Panc1 (cell line): Measurements from ENCODE around the gene LMBRD1. TPM values are rescaled to one million over a fixed set of nuclear protein-coding genes. Genes with fewer than 3 reads are reported as not detected.

Source experiments
- ATAC-seq: fragments of 200-7000 bp; cut with Tn5 transposase; 2 replicates; pipeline ENCODE4 v1.9.1; 2020; ENCODE audit warnings: mild to moderate bottlenecking, moderate library complexity
- BruUV-seq: library from RNA; stranded (reverse); fragments of 400-500 nt; replicated peaks from 2 replicates; lab custom pipeline; 2021; lab: Mats Ljungman, UMichigan
- CTCF ChIA-PET: fragments of 300-600 bp; sonication (Branson Sonifier 250); formaldehyde crosslinking; loops from one replicate; lab custom pipeline; 2022; ENCODE audit warnings: antibody characterized with exemption; lab: Charles Lee
- POLR2A ChIA-PET: fragments of 300-600 bp; sonication (Branson Sonifier 250); formaldehyde crosslinking; loops from one replicate; lab custom pipeline; 2022; ENCODE audit warnings: antibody characterized with exemption; lab: Charles Lee
- DNase-seq: peaks from one replicate; pipeline ENCODE4 v3.0.0-alpha.2; 2010; ENCODE audit warnings: low read depth, low spot score
- H3K27ac ChIP-seq: 2 replicates; pipeline ENCODE4 v1.5.1; 2011; ENCODE audit warnings: mild to moderate bottlenecking, low read length, inconsistent platforms
- H3K27me3 ChIP-seq: fragments of 200-500 bp; sonication (Bioruptor generic); 2 replicates; pipeline ENCODE4 v1.6.0; 2014; ENCODE audit warnings: low read length, inconsistent platforms; ENCODE audit not compliant: control insufficient read depth, insufficient read depth
- H3K36me3 ChIP-seq: fragments of 200-500 bp; sonication (Bioruptor generic); 2 replicates; pipeline ENCODE4 v1.5.1; 2014; ENCODE audit warnings: inconsistent platforms, mild to moderate bottlenecking, low read length, moderate library complexity; ENCODE audit not compliant: control insufficient read depth, insufficient read depth
- H3K4me1 ChIP-seq: 2 replicates; pipeline ENCODE4 v1.5.1; 2011; ENCODE audit warnings: inconsistent platforms, mild to moderate bottlenecking, low read length, moderate library complexity; ENCODE audit not compliant: control insufficient read depth, insufficient read depth
- H3K4me3 ChIP-seq, 2 experiments: 2 replicates each; pipeline ENCODE4 v1.5.1; 2011 to 2012; ENCODE audit warnings: low read depth in 2 of 2, low read length in 2 of 2, mild to moderate bottlenecking in 2 of 2, inconsistent platforms in 1 of 2, moderate library complexity in 1 of 2
- H3K9me3 ChIP-seq: fragments of 200-500 bp; sonication (Bioruptor generic); 2 replicates; pipeline ENCODE4 v1.5.1; 2014; ENCODE audit warnings: low read depth, mild to moderate bottlenecking, inconsistent platforms, low read length, moderate library complexity; ENCODE audit not compliant: control insufficient read depth, insufficient read depth
- CTCF ChIP-seq: fragments of 450-650 bp; IDR thresholded peaks from 2 replicates; pipeline ENCODE4 v1.5.1; 2017; ENCODE audit warnings: mild to moderate bottlenecking
- POLR2AphosphoS5 ChIP-seq: IDR thresholded peaks from 2 replicates; pipeline ENCODE4 v1.6.1; 2012; ENCODE audit warnings: mild to moderate bottlenecking, low read depth, low read length, moderate library complexity
- REST ChIP-seq, 2 experiments: IDR thresholded peaks; 2 replicates each; pipeline ENCODE4 v1.6.1; 2011 to 2012; ENCODE audit warnings: low read depth in 2 of 2, control low read depth in 1 of 2, low read length in 1 of 2, mild to moderate bottlenecking in 1 of 2, moderate library complexity in 1 of 2; ENCODE audit not compliant: insufficient read depth in 1 of 2
- SIN3A ChIP-seq: IDR thresholded peaks from 2 replicates; pipeline ENCODE4 v1.6.1; 2012; ENCODE audit warnings: low read depth, mild to moderate bottlenecking, low read length, moderate library complexity, borderline replicate concordance; ENCODE audit not compliant: insufficient read depth
- TCF7L2 ChIP-seq: IDR thresholded peaks from 2 replicates; pipeline ENCODE4 v1.6.1; 2011; ENCODE audit warnings: mild to moderate bottlenecking, low read depth, low read length, inconsistent platforms
- in situ Hi-C: cut with HindIII; loops from 2 replicates; pipeline ENCODE4 v1.10.0; 2016; ENCODE audit warnings: low sequenced_read_pairs, low pct_unique_long_range_greater_than_20kb
- intact Hi-C: fragments of 100-400 bp; cut with micrococcal nuclease; formaldehyde crosslinking; loops from one replicate; pipeline ENCODE4 v1.10.0; 2022; ENCODE audit not compliant: unreplicated experiment
- total RNA-seq: library from RNA; stranded (reverse); gene quantifications from one replicate; pipeline ENCODE4 v1.2.1, GENCODE V29; 2021; ENCODE audit not compliant: unreplicated experiment

LMBRD1 gene
- total RNA-seq, 1 experiment from 2014 or later, result 17.9 TPM

- in situ Hi-C loops (no loop called here), intact Hi-C loops (no loop called here)
- no peaks in the 10 kb centered on the region for H3K36me3 ChIP-seq
- no TSS peak for BruUV-seq
- no peak overlapping the region for H3K27ac ChIP-seq
- H3K4me1 ChIP-seq, result no peaks in the 10 kb centered on the region
- CTCF ChIA-PET, result interaction anchor here (0.6 kb wide), 1 partner anchor 221 kb away, joined by 4 read pairs; no protein-coding TSS in a partner anchor
- DNase-seq, result no peak
- H3K9me3 ChIP-seq, result no peaks in the 10 kb centered on the region
- H3K27me3 ChIP-seq, result no peaks in the 10 kb centered on the region
- no peak overlapping the region for H3K4me3 ChIP-seq
- no peak for ATAC-seq
- TF ChIP-seq CTCF (no peak), REST (IDR thresholded peaks at IDR 0.05; ENCODE audit: insufficient read depth in 1 of 2, low read depth in 2 of 2, low read length in 1 of 2) (no peak), SIN3A (no peak), POLR2AphosphoS5 (no peak), TCF7L2 (no peak)
- POLR2A ChIA-PET, result no interaction called here
Measured at GRCh38 chr6:69780585-69781178, 16.1 kb downstream of the LMBRD1 start.

- H3K4me1 ChIP-seq, result no peaks in the 10 kb centered on the region
- intact Hi-C loops, result no loop called here
- H3K27ac ChIP-seq, result no peak overlapping the region
- no peaks in the 10 kb centered on the region for H3K27me3 ChIP-seq
- in situ Hi-C loops, result no loop called here
- POLR2A ChIA-PET, result no interaction called here
- H3K36me3 ChIP-seq, result no peaks in the 10 kb centered on the region
- no peak for DNase-seq
- TF ChIP-seq REST (IDR thresholded peaks at IDR 0.05; ENCODE audit: insufficient read depth in 1 of 2, low read depth in 2 of 2, low read length in 1 of 2) (no peak), TCF7L2 (no peak), POLR2AphosphoS5 (no peak), CTCF (no peak), SIN3A (no peak)
- ATAC-seq, result no peak
- no peak overlapping the region for H3K4me3 ChIP-seq
- CTCF ChIA-PET, result no interaction called here
- no peaks in the 10 kb centered on the region for H3K9me3 ChIP-seq
- no TSS peak for BruUV-seq
Measured at GRCh38 chr6:69775941-69776340, 20.9 kb downstream of the LMBRD1 start.
